Hepatocyte (in vitro differentiated cells): Measurements from ENCODE around the gene DAPK2.

Experiments
- EZH2 ChIP-seq: fragments of 200-600 bp; sonication (generic); IDR thresholded peaks from 2 replicates; pipeline ENCODE4 v1.6.1; 2016; ENCODE audit warnings: antibody characterized with exemption, mild to moderate bottlenecking, borderline replicate concordance
- EZH2phosphoT487 ChIP-seq: fragments of 200-600 bp; sonication (generic); IDR thresholded peaks from one replicate; pipeline ENCODE4 v1.6.1; 2018; ENCODE audit warnings: antibody characterized with exemption, mild to moderate bottlenecking, low read depth, moderate library complexity; ENCODE audit not compliant: unreplicated experiment, severe bottlenecking
- TF ChIP-seq, protein P1 (sequence below): fragments of 200-600 bp; sonication (generic); IDR thresholded peaks from 2 replicates; pipeline ENCODE4 v1.5.1; 2016; ENCODE audit warnings: antibody characterized with exemption, mild to moderate bottlenecking; ENCODE audit not compliant: poor library complexity

DNA sequence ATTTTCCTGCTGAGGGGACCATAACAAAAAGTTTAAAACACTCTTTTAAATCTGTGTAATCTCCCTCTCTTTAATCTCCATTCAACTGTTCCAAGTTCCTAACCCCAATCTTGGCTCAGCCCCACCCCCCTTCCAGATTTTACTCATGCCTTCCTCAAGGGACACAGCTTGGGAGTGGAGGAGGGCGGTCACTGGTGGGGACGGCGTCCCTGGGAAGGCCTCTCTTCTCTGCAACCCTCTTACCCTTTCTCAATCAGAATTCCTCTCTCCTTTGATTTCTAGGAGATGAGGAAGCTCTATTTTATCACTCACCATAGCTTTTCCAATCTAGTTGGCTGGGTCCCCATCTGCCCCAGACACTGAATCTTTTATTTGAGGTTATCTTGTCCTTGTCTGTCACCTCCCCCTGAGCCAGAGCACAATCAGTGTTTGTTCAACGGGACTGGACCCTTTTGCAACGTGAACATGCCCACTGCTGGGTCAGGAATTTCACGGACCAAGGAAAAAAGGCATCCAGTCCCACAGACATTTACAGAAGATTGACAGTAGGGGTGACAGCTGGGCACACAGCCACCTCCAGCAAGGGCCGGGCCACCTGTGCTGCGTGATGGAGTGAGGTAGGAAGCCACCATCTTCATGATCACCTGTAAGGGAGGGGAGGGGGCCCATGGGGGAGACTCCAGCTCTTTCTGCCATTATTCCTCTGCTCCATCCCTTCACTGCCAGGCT lies 128.5 kb downstream of the DAPK2 start:
- TF ChIP-seq, protein P1, sequence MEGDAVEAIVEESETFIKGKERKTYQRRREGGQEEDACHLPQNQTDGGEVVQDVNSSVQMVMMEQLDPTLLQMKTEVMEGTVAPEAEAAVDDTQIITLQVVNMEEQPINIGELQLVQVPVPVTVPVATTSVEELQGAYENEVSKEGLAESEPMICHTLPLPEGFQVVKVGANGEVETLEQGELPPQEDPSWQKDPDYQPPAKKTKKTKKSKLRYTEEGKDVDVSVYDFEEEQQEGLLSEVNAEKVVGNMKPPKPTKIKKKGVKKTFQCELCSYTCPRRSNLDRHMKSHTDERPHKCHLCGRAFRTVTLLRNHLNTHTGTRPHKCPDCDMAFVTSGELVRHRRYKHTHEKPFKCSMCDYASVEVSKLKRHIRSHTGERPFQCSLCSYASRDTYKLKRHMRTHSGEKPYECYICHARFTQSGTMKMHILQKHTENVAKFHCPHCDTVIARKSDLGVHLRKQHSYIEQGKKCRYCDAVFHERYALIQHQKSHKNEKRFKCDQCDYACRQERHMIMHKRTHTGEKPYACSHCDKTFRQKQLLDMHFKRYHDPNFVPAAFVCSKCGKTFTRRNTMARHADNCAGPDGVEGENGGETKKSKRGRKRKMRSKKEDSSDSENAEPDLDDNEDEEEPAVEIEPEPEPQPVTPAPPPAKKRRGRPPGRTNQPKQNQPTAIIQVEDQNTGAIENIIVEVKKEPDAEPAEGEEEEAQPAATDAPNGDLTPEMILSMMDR: no peak
- TF ChIP-seq EZH2 (no peak), EZH2phosphoT487 (no peak)
